GM23248 (cell line): ENCODE data around the gene ARFGEF2. TPM values are rescaled to one million over a fixed set of nuclear protein-coding genes. Genes with fewer than 3 reads are reported as not detected.

Source experiments
- DNase-seq: peaks from one replicate; pipeline ENCODE4 v3.0.0-alpha.2; 2015
- H2AFZ ChIP-seq: fragments of 200-600 bp; sonication (generic); 2 replicates; pipeline ENCODE4 v1.6.1; 2016; ENCODE audit warnings: antibody characterized with exemption
- H3F3A ChIP-seq: fragments of 200-600 bp; sonication (generic); 2 replicates; pipeline ENCODE4 v1.6.1; 2016; ENCODE audit warnings: mild to moderate bottlenecking, antibody characterized with exemption, mixed run types; ENCODE audit not compliant: insufficient read depth
- H3K27ac ChIP-seq: fragments of 200-600 bp; sonication (generic); 2 replicates; pipeline ENCODE4 v1.5.1; 2016; ENCODE audit warnings: mild to moderate bottlenecking
- H3K27me3 ChIP-seq: fragments of 200-600 bp; sonication (generic); replicated peaks from 2 replicates; pipeline ENCODE4 v1.6.1; 2016; ENCODE audit warnings: mild to moderate bottlenecking; ENCODE audit not compliant: insufficient read depth
- H3K36me3 ChIP-seq: fragments of 200-600 bp; sonication (generic); 2 replicates; pipeline ENCODE4 v1.6.1; 2016; ENCODE audit warnings: low read depth, mild to moderate bottlenecking
- H3K4me1 ChIP-seq: fragments of 200-600 bp; sonication (generic); 2 replicates; pipeline ENCODE4 v1.6.1; 2016; ENCODE audit warnings: mild to moderate bottlenecking; ENCODE audit not compliant: insufficient read depth
- H3K4me2 ChIP-seq: fragments of 200-600 bp; sonication (generic); one replicate; pipeline ENCODE4 v1.6.1; 2016; ENCODE audit warnings: mild to moderate bottlenecking; ENCODE audit not compliant: unreplicated experiment
- H3K4me3 ChIP-seq: fragments of 200-600 bp; sonication (generic); 2 replicates; pipeline ENCODE4 v1.5.1; 2016; ENCODE audit warnings: mild to moderate bottlenecking
- H3K79me2 ChIP-seq: fragments of 200-600 bp; sonication (generic); 2 replicates; pipeline ENCODE4 v1.6.1; 2016; ENCODE audit warnings: mild to moderate bottlenecking; ENCODE audit not compliant: insufficient read depth
- H3K9ac ChIP-seq: fragments of 200-600 bp; sonication (generic); 2 replicates; pipeline ENCODE4 v1.6.1; 2016; ENCODE audit warnings: mild to moderate bottlenecking
- H3K9me2 ChIP-seq: fragments of 200-600 bp; sonication (generic); 2 replicates; pipeline ENCODE4 v1.6.1; 2016; ENCODE audit warnings: mixed run types, mild to moderate bottlenecking, moderate library complexity; ENCODE audit not compliant: insufficient read depth
- H3K9me3 ChIP-seq: fragments of 200-600 bp; sonication (generic); one replicate; pipeline ENCODE4 v1.6.1; 2017; ENCODE audit warnings: low read depth
- H4K20me1 ChIP-seq: fragments of 200-600 bp; sonication (generic); 2 replicates; pipeline ENCODE4 v1.6.0; 2016; ENCODE audit not compliant: insufficient read depth
- EZH2 ChIP-seq: fragments of 200-600 bp; sonication (generic); IDR thresholded peaks from 2 replicates; pipeline ENCODE4 v1.6.1; 2018; ENCODE audit warnings: antibody characterized with exemption, mild to moderate bottlenecking; ENCODE audit not compliant: insufficient read depth, poor library complexity, severe bottlenecking
- EZH2phosphoT487 ChIP-seq: fragments of 200-600 bp; sonication (generic); IDR thresholded peaks from 2 replicates; pipeline ENCODE4 v1.6.1; 2018; ENCODE audit warnings: antibody characterized with exemption, moderate library complexity, mild to moderate bottlenecking, low read depth; ENCODE audit not compliant: insufficient read depth
- WGBS, 2 experiments: methylation state at CpG; one replicate each; pipeline ENCODE4 v1.1.6; 2015 to 2017; ENCODE audit warnings: low lambda C conversion rate in 2 of 2, low coverage in 1 of 2; ENCODE audit errors: missing lambda C conversion rate in 2 of 2; 5-methylcytosine and 5-hydroxymethylcytosine counted together
- in situ Hi-C: fragments of 300-500 bp; cut with MboI; formaldehyde crosslinking; loops from 2 replicates; pipeline ENCODE4 v1.15.0; 2020
- polyA plus RNA-seq: library from polyadenylated mRNA; unstranded; fragments of >200 nt; fragmentation: Nextera tagmentation; extraction: Ambion mirVana; gene quantifications from 2 replicates; pipeline ENCODE4 v1.2.1, GENCODE V29; 2016
- total RNA-seq: library from RNA; depleted of rRNA; stranded (reverse); fragments of >200 nt; shearing (Covaris generic); gene quantifications from 2 replicates; pipeline ENCODE4 v1.2.3, GENCODE V29; 2014

ARFGEF2 gene
- total and polyA plus RNA-seq, 2 experiments from 2014 or later, result 7.0 to 30.6 TPM

GRCh38 chr20:48920527-48921167, 864 bp upstream of the ARFGEF2 start:
- peaks cover 18% of the 10 kb centered on the region for H3F3A ChIP-seq
- no peaks in the 10 kb centered on the region for H3K9me2 ChIP-seq
- H3K9me3 ChIP-seq, result no peaks in the 10 kb centered on the region
- H3K4me1 ChIP-seq, result peaks cover 21% of the 10 kb centered on the region
- peak overlapping the region; percentile 99 for H3K9ac ChIP-seq
- H3K4me2 ChIP-seq, result peak overlapping the region; percentile 77
- H2AFZ ChIP-seq, result peak overlapping the region; percentile 94
- H4K20me1 ChIP-seq, result no peaks in the 10 kb centered on the region
- DNase-seq, result no peak
- no peak for TF ChIP-seq EZH2
- TF ChIP-seq EZH2phosphoT487, result no peak
- WGBS, 2 experiments, result 24 to 38% methylated on average over 7 to 10 of the region's 10 CpGs
- H3K4me3 ChIP-seq, result peak overlapping the region; percentile 92
- in situ Hi-C loops, result loop anchor here (25.0 kb wide), 1 partner anchor 1258 kb away; no protein-coding TSS in a partner anchor
- H3K79me2 ChIP-seq, result peaks cover 39% of the 10 kb centered on the region
- no peaks in the 10 kb centered on the region for H3K27me3 ChIP-seq
- H3K36me3 ChIP-seq, result no peaks in the 10 kb centered on the region
- H3K27ac ChIP-seq, result peak overlapping the region; percentile 93

DNA sequence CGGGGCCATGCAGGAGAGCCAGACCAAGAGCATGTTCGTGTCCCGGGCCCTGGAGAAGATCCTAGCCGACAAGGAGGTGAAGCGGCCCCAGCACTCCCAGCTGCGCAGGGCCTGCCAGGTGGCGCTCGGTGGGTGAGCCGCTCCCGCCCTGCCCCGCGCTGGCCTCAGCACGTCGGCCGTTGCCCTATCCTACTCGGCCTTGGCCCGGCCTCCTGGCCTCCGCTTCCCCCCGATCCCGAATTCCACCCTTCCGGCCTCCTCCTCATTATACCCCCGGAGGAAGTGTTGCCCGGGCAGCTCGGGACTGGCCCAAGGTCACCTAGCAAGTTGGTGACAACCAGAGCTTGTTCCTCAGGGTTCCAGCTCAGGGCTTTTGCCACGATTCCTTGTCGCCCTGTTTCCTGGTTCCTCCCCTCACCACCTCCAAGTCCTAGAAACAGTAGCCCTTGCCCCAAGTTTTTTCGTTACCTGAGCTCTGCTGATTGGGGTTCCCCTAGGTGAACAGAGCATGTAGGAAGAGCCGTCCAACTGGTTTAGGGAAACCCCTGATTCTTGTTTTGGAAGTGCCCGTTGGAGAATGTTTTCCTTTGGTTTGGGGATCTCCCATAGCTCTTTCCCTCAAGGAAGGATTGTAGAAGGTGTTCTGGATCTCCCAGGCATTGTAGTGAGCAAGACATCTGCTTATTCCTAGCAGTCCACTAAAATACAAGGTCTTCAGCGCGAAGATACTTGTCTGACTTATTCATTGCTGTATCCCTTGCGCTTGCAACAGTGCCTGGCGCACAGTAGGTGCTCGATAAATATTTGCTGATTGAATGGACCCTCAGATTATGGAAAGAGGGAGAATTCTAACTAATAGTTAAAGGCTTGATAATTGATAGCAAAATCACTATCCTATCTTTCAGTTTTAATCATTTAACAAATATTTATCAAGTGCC, 641 bp downstream of the ARFGEF2 start:
- Histone ChIP-seq H3K79me2 (peaks cover 54% of the 10 kb centered on the region), H3K4me3 (peak overlapping the region; percentile 92), H3K9me3 (no peaks in the 10 kb centered on the region), H3K36me3 (no peaks in the 10 kb centered on the region), H3K4me2 (peak overlapping the region; percentile 97), H3K27me3 (no peaks in the 10 kb centered on the region), H3K9me2 (no peaks in the 10 kb centered on the region), H3K27ac (peak overlapping the region; percentile 93), H3K4me1 (peaks cover 21% of the 10 kb centered on the region), H3K9ac (peak overlapping the region; percentile 99), H2AFZ (peak overlapping the region; percentile 94), H3F3A (peaks cover 18% of the 10 kb centered on the region), H4K20me1 (no peaks in the 10 kb centered on the region)
- in situ Hi-C loops, result loop anchor here (25.0 kb wide), 1 partner anchor 1260 kb away; no protein-coding TSS in a partner anchor
- peak; percentile 77 for DNase-seq
- TF ChIP-seq EZH2phosphoT487, result no peak
- no peak for TF ChIP-seq EZH2
- 8 to 9% methylated on average over 27 to 34 of the region's 34 CpGs for WGBS, 2 experiments

DNA sequence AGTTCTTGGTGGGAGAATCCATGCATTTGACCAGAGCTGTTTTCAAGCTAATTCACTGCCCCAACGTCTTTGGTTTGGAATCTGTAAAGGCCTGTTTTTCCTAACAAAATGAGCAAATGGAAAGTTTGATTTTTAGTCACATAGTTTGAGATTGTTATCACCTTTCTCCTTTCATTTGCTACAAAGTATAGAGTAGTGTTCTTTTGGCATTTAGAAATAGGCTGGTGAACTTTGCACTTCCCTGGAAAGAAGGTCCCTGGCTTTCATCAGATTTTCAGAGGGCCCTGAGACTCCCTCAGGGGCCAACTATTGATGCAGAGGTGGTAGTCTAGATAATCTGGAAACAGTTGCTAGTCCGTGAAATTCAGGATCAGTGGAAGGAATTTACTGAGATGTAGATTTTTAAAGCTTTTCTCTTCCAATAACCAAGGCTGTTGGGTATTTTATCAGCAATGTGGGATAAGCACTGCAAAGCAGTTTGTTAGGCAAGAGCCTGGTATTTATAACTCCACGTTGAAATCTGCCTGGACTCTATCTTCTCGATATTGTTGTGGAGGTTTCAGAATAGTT, 1.7 kb downstream of the ARFGEF2 start:
- Histone ChIP-seq H3K36me3 (no peaks in the 10 kb centered on the region), H3K4me1 (peaks cover 21% of the 10 kb centered on the region), H3F3A (peaks cover 18% of the 10 kb centered on the region), H3K27ac (peak overlapping the region; percentile 93), H2AFZ (no peak overlapping the region), H4K20me1 (no peaks in the 10 kb centered on the region), H3K9me2 (no peaks in the 10 kb centered on the region), H3K4me2 (peak overlapping the region; percentile 97), H3K27me3 (no peaks in the 10 kb centered on the region), H3K4me3 (peak overlapping the region; percentile 92), H3K79me2 (peaks cover 64% of the 10 kb centered on the region), H3K9me3 (no peaks in the 10 kb centered on the region), H3K9ac (peak overlapping the region; percentile 99)
- DNase-seq, result peak; percentile 55
- TF ChIP-seq EZH2 (no peak), EZH2phosphoT487 (no peak)
- 33 to 39% methylated on average over 4 of the region's 4 CpGs for WGBS, 2 experiments
- in situ Hi-C loops, result loop anchor here (25.0 kb wide), 1 partner anchor 1261 kb away; no protein-coding TSS in a partner anchor

- H3K9me2 ChIP-seq, result no peaks in the 10 kb centered on the region
- H4K20me1 ChIP-seq, result no peaks in the 10 kb centered on the region
- H3K27me3 ChIP-seq, result no peaks in the 10 kb centered on the region
- DNase-seq, result no peak
- peaks cover 27% of the 10 kb centered on the region for H3F3A ChIP-seq
- in situ Hi-C loops, result loop anchor here (25.0 kb wide), 1 partner anchor 1262 kb away; no protein-coding TSS in a partner anchor
- TF ChIP-seq EZH2phosphoT487, result no peak
- no peak for TF ChIP-seq EZH2
- peaks cover 76% of the 10 kb centered on the region for H3K79me2 ChIP-seq
- no peak overlapping the region for H3K9ac ChIP-seq
- peaks cover 33% of the 10 kb centered on the region for H3K4me1 ChIP-seq
- H3K4me2 ChIP-seq, result no peak overlapping the region
- H2AFZ ChIP-seq, result no peak overlapping the region
- H3K27ac ChIP-seq, result no peak overlapping the region
- H3K4me3 ChIP-seq, result no peak overlapping the region
- no peaks in the 10 kb centered on the region for H3K9me3 ChIP-seq
- WGBS, 2 experiments, result 55% methylated on average over 3 of the region's 3 CpGs
- H3K36me3 ChIP-seq, result no peaks in the 10 kb centered on the region
These were observed 3.2 kb downstream of the ARFGEF2 start for GRCh38 chr20:48924756-48925109.
